GM18499 (cell line): Measurements from ENCODE around the gene PPP3CB.
A peak's percentile ranks its signal among the peaks of the same experiment; 100 is the strongest.

Experiments used
- ATAC-seq: cut with Tn5 transposase; IDR thresholded peaks from one replicate; pipeline ENCODE4 v1.9.1; 2021; ENCODE audit warnings: moderate number of reproducible peaks; ENCODE audit not compliant: insufficient read depth, unreplicated experiment

Gene PPP3CB

DNA sequence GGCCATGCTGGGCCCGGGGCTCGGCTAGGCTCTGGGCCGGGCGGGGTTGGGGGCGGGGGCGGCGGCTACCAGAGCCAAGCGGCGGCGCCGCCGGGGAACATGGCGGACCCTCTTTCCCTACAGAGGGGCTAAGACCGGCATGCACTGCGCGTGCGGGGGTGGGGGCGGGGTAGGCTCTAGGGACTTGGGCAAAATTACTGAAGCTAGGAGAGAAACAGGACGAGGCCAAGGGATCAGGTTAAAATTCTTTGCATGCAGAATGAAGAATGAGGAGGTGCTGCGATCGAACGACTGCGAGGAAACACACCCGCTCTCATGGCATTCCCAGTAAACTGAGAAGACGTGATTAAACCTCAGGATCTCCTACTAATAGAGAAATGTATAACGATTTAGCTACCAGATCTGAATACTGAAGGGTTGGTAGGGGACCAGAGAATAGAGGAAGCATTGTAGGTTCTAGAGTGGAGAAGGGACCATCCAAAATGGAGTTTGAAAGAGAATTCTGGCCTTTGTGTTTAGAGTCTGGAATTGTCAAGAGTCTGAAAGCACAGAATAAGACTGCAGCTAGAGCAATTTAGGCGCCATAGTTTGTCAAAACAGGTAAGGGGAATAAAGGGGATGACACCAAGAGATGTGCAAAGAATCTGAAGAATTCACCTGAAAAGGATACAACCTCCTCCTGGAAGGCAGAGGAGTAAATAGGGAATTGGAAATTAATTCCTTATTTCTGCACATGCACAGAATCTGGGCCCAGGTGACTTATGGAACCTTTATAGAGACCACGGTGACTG, at the start of gene PPP3CB:
TSS of gene PPP3CB (minus strand) at position 141 of the 791 bp plus-strand sequence. CDS start at position 6, 135 bp downstream.
- ATAC-seq, result peak; percentile 23

DNA sequence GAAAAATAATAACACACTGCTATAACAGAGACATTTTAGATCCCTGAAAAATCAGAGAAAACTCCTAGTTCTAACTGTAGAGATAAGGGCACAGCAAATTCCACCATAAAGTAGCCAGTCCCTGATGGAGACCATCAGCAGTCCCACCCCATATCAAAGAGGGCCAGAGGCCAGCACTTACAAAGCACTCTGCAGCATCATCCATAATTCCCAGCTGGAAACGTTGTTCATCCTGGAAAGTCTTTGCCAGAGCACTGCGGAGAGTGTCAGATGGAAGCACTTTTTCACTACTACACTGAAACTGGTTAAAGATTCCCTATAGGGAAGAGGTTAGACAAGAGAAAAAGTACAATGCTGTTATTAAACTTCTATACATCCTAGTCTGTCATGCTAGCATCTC, 49.5 kb upstream of the PPP3CB start:
- ATAC-seq, result no peak

GRCh38 chr10:73537709-73538108, 41.9 kb upstream of the PPP3CB start:
- ATAC-seq, result no peak

GRCh38 chr10:73537288-73537687, 41.5 kb upstream of the PPP3CB start:
- no peak for ATAC-seq

DNA sequence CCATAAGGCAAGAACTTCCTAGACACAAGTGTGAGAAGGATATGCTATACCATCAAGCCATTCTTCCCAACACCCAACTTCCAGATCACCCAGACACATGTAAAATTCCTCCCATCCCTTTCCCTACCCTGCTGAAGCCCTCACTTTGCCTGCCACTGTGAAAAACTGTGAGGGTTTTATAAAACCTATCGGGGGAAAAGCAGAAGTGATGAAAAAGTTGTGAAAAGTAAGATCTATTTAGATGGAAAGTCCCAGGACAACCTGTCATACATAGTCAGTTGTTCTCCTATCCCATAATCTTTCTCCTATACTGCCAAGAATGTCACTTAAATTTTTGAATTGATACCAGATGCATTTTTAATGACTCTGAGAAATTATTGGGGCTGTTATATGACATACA, 39.0 kb upstream of the PPP3CB start:
- no peak for ATAC-seq

GRCh38 chr10:73529089-73529832, 33.4 kb upstream of the PPP3CB start:
- ATAC-seq, result no peak

DNA sequence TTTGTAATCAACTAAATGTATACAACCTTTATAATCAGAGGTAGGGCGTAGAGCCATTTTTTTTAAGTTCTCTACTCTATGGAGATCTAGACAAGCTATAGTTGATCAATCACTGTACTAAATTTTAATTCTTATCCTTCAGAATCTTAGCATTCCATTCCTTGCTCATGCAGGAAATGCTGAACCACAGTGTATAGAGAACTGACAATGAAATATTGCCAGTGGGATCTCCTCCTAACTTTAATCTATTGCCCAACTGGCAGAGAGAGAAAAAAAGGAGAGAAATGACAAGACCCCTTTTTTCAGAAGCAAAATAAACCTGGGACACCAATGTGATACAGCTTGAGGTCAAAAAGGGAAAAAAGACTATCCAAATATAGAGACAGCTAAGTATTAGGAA, 26.4 kb upstream of the PPP3CB start:
- ATAC-seq, result no peak

GRCh38 chr10:73519336-73519735, 23.5 kb upstream of the PPP3CB start:
- ATAC-seq, result no peak

- no peak for ATAC-seq
These were observed 21.5 kb upstream of the PPP3CB start for GRCh38 chr10:73517166-73517888.

GRCh38 chr10:73512207-73512743, 16.5 kb upstream of the PPP3CB start:
- ATAC-seq, result no peak

GRCh38 chr10:73509695-73510094, 13.9 kb upstream of the PPP3CB start:
- no peak for ATAC-seq

GRCh38 chr10:73506491-73506890, 10.7 kb upstream of the PPP3CB start:
- ATAC-seq, result no peak

GRCh38 chr10:73506074-73506473, 10.2 kb upstream of the PPP3CB start:
- no peak for ATAC-seq

DNA sequence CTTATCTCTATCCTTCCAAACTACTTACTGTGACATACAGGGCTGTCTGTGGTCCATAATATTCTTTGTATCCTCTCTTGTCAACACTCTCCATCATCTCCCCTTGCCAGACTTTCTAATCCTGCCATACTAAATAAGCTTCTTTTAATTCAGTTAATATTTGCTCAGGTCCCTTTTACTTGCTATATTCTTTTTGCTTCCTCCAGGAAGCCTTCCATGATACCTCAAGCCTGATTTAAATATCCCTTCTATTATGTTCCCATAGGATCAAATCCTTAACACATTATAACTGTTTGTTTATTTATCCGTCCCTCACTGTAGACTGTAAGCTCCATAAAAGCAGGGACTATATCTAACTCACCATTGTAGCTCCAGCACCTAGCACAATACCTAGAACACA, 7.2 kb upstream of the PPP3CB start:
- ATAC-seq, result no peak

DNA sequence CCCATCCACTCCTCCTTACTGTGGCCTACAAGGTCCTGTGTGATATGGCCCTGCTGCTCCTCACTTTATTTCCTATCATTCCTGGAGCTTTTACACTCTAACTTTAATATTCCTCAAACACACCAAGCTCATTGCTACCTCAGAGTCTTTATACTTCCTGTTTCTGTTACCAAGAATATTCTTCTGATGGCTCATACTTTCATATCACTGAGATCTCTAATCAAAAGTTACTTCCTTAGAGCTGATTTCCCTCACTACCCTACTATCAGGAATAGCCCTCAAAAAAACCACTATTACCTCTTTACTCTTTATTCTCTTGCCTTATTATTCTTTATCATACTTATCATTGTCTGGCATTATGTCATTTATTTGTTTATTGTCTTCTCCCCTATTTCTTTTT, 5.8 kb upstream of the PPP3CB start:
- ATAC-seq, result no peak

DNA sequence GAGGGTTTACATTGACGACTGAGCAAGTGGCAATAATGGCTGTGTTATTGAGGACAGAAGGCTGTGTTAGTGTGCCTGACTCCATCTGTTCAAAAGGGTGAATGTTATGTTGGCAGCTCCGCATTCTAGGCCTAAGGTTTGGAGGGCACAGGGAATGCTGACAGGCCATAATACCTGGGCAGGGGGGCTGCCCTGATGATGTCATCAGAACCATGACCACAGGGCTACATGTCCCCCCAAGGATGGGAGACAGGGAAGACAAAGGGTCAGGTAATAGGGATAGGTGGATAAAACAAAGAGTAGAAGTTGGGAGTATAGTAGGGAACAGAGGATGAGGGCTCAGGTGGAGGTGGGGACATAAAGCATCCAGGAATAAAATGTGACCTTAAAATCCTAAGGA, 1.8 kb upstream of the PPP3CB start:
- no peak for ATAC-seq

GRCh38 chr10:73495226-73495883, 469 bp downstream of the PPP3CB start:
- ATAC-seq, result peak; percentile 64

- ATAC-seq, result no peak
These were observed 973 bp downstream of the PPP3CB start for GRCh38 chr10:73494877-73495225.

DNA sequence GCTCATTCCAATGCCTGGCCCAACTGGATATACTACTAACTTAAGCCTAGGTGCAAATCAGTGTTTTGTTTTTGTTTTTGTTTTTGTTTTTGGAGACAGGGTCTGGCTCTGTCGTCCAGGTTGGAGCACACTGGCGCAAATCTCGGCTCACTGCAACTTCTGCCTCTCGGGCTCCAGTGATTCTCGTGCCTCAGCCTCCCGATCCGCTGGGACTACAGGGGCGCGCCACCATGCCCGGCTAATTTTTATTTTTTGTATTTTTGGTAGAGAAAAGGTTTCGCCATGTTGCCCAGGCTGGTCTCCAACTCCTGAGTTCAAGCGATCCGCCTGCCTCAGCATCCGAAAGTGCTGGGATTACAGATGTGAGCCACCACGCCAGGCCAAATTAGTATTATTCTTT, 1.6 kb downstream of the PPP3CB start:
- ATAC-seq, result no peak

DNA sequence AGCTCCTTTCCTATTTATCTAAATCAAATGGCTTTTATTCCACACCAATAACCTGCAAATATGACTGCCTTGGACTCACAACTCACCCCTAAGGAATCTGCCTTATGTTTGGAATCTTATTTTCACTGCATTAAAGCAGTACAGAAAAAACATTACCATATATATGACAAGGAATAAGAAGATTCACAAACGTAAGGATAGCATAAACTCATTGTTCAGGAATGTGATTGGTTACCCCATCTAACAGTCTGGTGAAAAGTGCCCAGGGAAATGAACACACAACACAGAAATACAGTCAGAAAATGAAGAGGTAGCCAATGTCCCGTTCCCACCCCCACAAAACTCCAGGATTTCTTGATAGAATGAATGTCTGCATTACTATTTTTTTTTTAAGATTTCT, 2.0 kb downstream of the PPP3CB start:
- ATAC-seq, result no peak
